GM21367 (cell line): ENCODE results near the gene NDUFV1.
"Not testable (repeated sequence)": the region's sequence is repeated elsewhere in the genome, so short reads cannot be mapped to it uniquely, and the experiment has no call there.

Experiments
- ATAC-seq: cut with Tn5 transposase; IDR thresholded peaks from one replicate; pipeline ENCODE4 v1.9.1; 2021; ENCODE audit not compliant: unreplicated experiment

NDUFV1 gene

GRCh38 chr11:67585911-67586310 lies 20.8 kb upstream of the NDUFV1 start:
- no peak for ATAC-seq

GRCh38 chr11:67586568-67587250 lies 20.0 kb upstream of the NDUFV1 start:
- ATAC-seq = no peak

GRCh38 chr11:67588136-67588503 lies 18.6 kb upstream of the NDUFV1 start:
- ATAC-seq = peak; percentile 5

- not testable (repeated sequence) for ATAC-seq
Observed at GRCh38 chr11:67588899-67589415, 17.8 kb upstream of the NDUFV1 start.

GRCh38 chr11:67592880-67593564 lies 13.7 kb upstream of the NDUFV1 start:
- ATAC-seq = no peak

GRCh38 chr11:67593565-67593905 lies 13.2 kb upstream of the NDUFV1 start:
- ATAC-seq = no peak

- ATAC-seq = no peak
Observed at GRCh38 chr11:67594480-67594879, 12.3 kb upstream of the NDUFV1 start.

GRCh38 chr11:67596753-67597300 lies 9.9 kb upstream of the NDUFV1 start:
- no peak for ATAC-seq

- ATAC-seq = not testable (repeated sequence)
Observed at GRCh38 chr11:67597458-67597857, 9.3 kb upstream of the NDUFV1 start.

GRCh38 chr11:67597963-67598362 lies 8.8 kb upstream of the NDUFV1 start:
- not testable (repeated sequence) for ATAC-seq

- no peak for ATAC-seq
Observed at GRCh38 chr11:67599149-67599548, 7.6 kb upstream of the NDUFV1 start.

GRCh38 chr11:67600324-67601029 lies 6.3 kb upstream of the NDUFV1 start:
- no peak for ATAC-seq

GRCh38 chr11:67601098-67601497 lies 5.6 kb upstream of the NDUFV1 start:
- no peak for ATAC-seq

- not testable (repeated sequence) for ATAC-seq
Observed at GRCh38 chr11:67604119-67604518, 2.6 kb upstream of the NDUFV1 start.

- ATAC-seq = no peak
Observed at GRCh38 chr11:67604815-67605214, 1.9 kb upstream of the NDUFV1 start.

- no peak for ATAC-seq
Observed at GRCh38 chr11:67605231-67606011, 1.3 kb upstream of the NDUFV1 start.

- no peak for ATAC-seq
Observed at GRCh38 chr11:67606093-67606491, 644 bp upstream of the NDUFV1 start.

- no peak for ATAC-seq
Observed at GRCh38 chr11:67607507-67607906, 771 bp downstream of the NDUFV1 start.

GRCh38 chr11:67608486-67608885 lies 1.8 kb downstream of the NDUFV1 start:
- ATAC-seq = no peak

- ATAC-seq = no peak
Observed at GRCh38 chr11:67609316-67609715, 2.6 kb downstream of the NDUFV1 start.

GRCh38 chr11:67610302-67610868 lies 3.6 kb downstream of the NDUFV1 start:
- ATAC-seq = no peak
